Esophagus muscularis mucosa (tissue), 4 donors: Measurements from ENCODE around the gene INO80C. TPM values are rescaled to one million over a fixed set of nuclear protein-coding genes. Genes with fewer than 3 reads are reported as not detected.

Source experiments
- DNase-seq: peaks from one replicate; pipeline ENCODE4 v3.0.0-alpha.2; 2017; ENCODE audit errors: extremely low spot score
- H3K27ac ChIP-seq, 4 donors: fragments of 200-600 bp; sonication (generic); replicated peaks in 1 of 4; 1 replicate in 3 of 4; 2 replicates in 1 of 4; pipeline ENCODE4 v1.5.1; 2016 to 2019; ENCODE audit warnings: mild to moderate bottlenecking in 1 of 4
- H3K27me3 ChIP-seq, 4 donors: fragments of 200-600 bp; sonication (generic); one replicate each; pipeline versions ENCODE4 v1.5.1 to v1.6.0; 2016 to 2019
- H3K36me3 ChIP-seq, 4 donors: fragments of 200-600 bp; sonication (generic); one replicate each; pipeline ENCODE4 v1.5.1; 2016 to 2019
- H3K4me1 ChIP-seq, 4 donors: fragments of 200-600 bp; sonication (generic); one replicate each; pipeline ENCODE4 v1.5.1; 2016 to 2019
- H3K4me3 ChIP-seq, 4 donors: fragments of 200-600 bp; sonication (generic); 1 replicate in 2 of 4; 2 replicates in 2 of 4; pipeline ENCODE4 v1.5.1; 2016 to 2019; ENCODE audit warnings: mild to moderate bottlenecking in 4 of 4, moderate library complexity in 1 of 4
- H3K9me3 ChIP-seq, 4 donors: fragments of 200-600 bp; sonication (generic); 1 replicate in 3 of 4; 2 replicates in 1 of 4; pipeline ENCODE4 v1.5.1; 2016 to 2019
- EP300 ChIP-seq: sonication (generic); formaldehyde crosslinking; IDR thresholded peaks from one replicate; pipeline ENCODE4 v1.6.1; 2017; ENCODE audit warnings: antibody characterized with exemption
- POLR2A ChIP-seq: fragments of 450-650 bp; IDR thresholded peaks from one replicate; pipeline ENCODE4 v1.6.1; 2017; ENCODE audit warnings: antibody characterized with exemption, moderate library complexity, mild to moderate bottlenecking, low read depth
- POLR2AphosphoS5 ChIP-seq, 2 donors: sonication (generic); formaldehyde crosslinking; IDR thresholded peaks; one replicate each; pipeline ENCODE4 v1.6.1; 2017; ENCODE audit warnings: antibody characterized with exemption in 2 of 2
- WGBS: methylation state at CpG from one replicate; pipeline ENCODE4 v1.1.5; 2018; 5-methylcytosine and 5-hydroxymethylcytosine counted together
- intact Hi-C: fragments of 100-400 bp; cut with DNase I; formaldehyde crosslinking; loops from one replicate; pipeline ENCODE4 v1.15.1; 2023
- total RNA-seq, 4 donors: library from RNA; depleted of rRNA; stranded (reverse); fragments of >200 nt; gene quantifications; one replicate each; pipeline versions ENCODE4 v1.1.0 to v1.2.1, GENCODE V29; 2016
- TF ChIP-seq, protein P1 (sequence below), 3 experiments: fragments of 200-600 bp in 2 of 3; fragments of 450-650 bp in 1 of 3; sonication (generic) in 2 of 3; IDR thresholded peaks; one replicate each; pipeline ENCODE4 v1.5.1; 2017 to 2019; ENCODE audit warnings: antibody characterized with exemption in 3 of 3, mild to moderate bottlenecking in 2 of 3, moderate library complexity in 1 of 3

Gene INO80C
- total RNA-seq, 4 donors from 2014 or later: 4.0 to 19.5 (median 8.8) TPM

DNA sequence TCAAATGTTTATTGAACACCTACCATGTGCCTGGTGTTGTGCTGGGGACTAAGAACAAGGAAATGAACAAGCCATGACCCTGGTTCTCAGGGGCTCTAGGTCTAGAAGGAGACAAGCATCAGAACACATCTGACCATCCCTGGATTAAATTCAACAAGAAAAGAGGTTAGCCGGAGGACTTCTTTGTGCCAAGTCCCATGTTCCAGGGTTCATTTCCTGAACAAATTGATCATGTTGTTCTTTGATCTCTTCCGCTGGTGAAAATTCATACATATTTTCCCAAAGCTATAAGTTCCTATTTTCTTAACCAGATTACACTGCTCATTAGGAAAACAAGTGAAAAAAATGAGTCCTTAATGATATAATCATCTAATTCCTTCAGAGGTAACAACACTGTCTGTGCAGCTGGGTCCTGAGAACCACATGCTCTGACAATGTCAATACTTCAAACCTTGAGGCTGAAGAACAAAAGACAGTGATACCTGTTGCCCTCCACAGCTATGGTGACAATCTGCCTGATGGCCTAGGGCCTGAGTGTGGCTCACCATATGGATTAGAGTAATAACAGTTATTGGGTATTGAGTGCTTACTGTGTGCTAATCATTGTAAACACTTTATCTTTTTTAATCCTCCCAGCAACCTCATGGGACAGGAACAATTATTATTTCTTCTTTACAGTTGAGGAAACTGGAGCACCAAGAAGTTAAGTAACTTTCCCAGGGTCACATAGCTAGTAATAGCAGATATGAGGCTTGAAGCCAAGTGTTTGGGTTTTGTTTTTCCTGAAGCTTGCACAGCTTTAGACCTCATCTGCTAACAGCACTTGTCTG is 24.6 kb upstream of the INO80C start:
- Histone ChIP-seq H3K27ac (no peak overlapping the region), H3K4me3 (no peak overlapping the region), H3K4me1 (peaks cover 15 to 25% (median 18%) of the 10 kb centered on the region in 4 donors), H3K36me3 (no peaks in the 10 kb centered on the region), H3K27me3 (no peaks in the 10 kb centered on the region), H3K9me3 (no peaks in the 10 kb centered on the region)
- intact Hi-C loops: loop anchor here (10.0 kb wide), 1 partner anchor 108 kb away; no protein-coding TSS in a partner anchor
- WGBS: 87% methylated on average over 2 of the region's 2 CpGs
- DNase-seq: peak; percentile 74
- no peak for TF ChIP-seq EP300
- no peak for TF ChIP-seq POLR2AphosphoS5 (IDR thresholded peaks at IDR 0.05)
- no peak for TF ChIP-seq POLR2A
- TF ChIP-seq, protein P1, sequence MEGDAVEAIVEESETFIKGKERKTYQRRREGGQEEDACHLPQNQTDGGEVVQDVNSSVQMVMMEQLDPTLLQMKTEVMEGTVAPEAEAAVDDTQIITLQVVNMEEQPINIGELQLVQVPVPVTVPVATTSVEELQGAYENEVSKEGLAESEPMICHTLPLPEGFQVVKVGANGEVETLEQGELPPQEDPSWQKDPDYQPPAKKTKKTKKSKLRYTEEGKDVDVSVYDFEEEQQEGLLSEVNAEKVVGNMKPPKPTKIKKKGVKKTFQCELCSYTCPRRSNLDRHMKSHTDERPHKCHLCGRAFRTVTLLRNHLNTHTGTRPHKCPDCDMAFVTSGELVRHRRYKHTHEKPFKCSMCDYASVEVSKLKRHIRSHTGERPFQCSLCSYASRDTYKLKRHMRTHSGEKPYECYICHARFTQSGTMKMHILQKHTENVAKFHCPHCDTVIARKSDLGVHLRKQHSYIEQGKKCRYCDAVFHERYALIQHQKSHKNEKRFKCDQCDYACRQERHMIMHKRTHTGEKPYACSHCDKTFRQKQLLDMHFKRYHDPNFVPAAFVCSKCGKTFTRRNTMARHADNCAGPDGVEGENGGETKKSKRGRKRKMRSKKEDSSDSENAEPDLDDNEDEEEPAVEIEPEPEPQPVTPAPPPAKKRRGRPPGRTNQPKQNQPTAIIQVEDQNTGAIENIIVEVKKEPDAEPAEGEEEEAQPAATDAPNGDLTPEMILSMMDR (IDR thresholded peaks at IDR 0.05): no peak

DNA sequence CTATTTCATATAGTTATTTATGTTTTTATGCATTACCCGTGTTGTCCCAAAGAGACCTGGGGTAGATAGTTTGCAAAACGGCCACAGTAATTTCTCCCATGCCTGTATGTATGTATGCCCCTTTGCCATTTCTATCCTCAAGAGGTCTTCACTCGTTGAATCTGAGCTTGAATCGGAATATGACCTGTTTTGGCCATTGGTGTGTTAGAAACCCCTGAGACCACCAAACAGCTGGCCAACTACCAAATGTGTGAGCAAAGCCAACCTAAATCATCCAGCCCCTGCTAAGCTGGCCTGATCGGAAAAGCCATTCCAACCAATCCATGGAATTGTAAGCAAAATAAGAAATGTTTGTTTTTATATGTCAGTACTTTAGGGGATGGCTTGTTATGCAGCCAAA is 23.4 kb upstream of the INO80C start:
- Histone ChIP-seq H3K4me3 (no peak overlapping the region), H3K27me3 (no peaks in the 10 kb centered on the region), H3K9me3 (no peaks in the 10 kb centered on the region), H3K36me3 (no peaks in the 10 kb centered on the region), H3K27ac (no peak overlapping the region), H3K4me1 (peaks cover 6 to 15% (median 12%) of the 10 kb centered on the region in 4 donors)
- 89% methylated on average over 5 of the region's 5 CpGs for WGBS
- intact Hi-C loops: loop anchor here (10.0 kb wide), 1 partner anchor 106 kb away; no protein-coding TSS in a partner anchor
- peak; percentile 66 for DNase-seq
- no peak for TF ChIP-seq POLR2AphosphoS5 (IDR thresholded peaks at IDR 0.05)
- TF ChIP-seq EP300: no peak
- TF ChIP-seq, protein P1 (IDR thresholded peaks at IDR 0.05): no peak
- no peak for TF ChIP-seq POLR2A

DNA sequence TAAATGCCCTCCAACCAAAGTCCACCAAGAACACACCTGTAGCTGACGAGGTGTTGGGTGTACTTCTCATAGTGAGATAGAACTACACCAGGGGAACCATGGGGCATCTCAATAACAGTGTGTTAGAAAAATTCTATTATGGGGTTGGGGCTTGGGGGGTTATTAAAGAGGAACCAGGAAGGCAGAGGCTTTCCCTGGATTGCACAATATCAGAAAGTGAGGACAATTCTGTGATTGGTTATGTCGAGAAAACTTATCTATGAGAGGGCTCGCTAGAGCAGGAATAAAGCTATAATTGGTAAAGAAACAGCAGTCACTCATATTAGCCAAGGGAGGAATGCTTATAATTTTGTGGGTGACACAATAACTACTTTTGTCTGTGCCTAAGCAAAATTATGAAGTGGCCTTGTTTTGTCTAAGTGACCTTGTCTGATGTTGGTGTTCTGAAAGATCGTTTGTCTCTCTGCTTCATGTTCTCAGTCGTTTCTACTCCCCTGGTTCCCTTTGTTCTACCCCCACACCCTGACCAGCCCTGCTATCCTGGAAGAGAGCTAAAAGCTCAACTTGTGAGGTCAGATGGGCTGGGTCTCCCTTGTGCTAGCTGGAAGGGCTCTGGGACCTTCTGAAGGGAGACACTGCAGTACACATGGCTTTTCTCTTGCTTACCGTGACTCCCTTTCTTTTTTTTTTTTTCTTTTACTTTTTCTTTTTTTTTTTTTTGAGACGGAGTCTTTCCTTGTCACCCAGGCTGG is 21.6 kb upstream of the INO80C start:
- no peak for DNase-seq
- Histone ChIP-seq H3K27me3 (no peaks in the 10 kb centered on the region), H3K9me3 (no peaks in the 10 kb centered on the region), H3K27ac (no peak overlapping the region), H3K36me3 (no peaks in the 10 kb centered on the region), H3K4me3 (no peak overlapping the region), H3K4me1 (peaks cover 7 to 18% (median 12%) of the 10 kb centered on the region in 4 donors)
- 72% methylated on average over 7 of the region's 7 CpGs for WGBS
- intact Hi-C loops: no loop called here
- TF ChIP-seq POLR2A (no peak), POLR2AphosphoS5 (IDR thresholded peaks at IDR 0.05) (no peak), EP300 (no peak)
- TF ChIP-seq, protein P1 (IDR thresholded peaks at IDR 0.05): no peak

DNA sequence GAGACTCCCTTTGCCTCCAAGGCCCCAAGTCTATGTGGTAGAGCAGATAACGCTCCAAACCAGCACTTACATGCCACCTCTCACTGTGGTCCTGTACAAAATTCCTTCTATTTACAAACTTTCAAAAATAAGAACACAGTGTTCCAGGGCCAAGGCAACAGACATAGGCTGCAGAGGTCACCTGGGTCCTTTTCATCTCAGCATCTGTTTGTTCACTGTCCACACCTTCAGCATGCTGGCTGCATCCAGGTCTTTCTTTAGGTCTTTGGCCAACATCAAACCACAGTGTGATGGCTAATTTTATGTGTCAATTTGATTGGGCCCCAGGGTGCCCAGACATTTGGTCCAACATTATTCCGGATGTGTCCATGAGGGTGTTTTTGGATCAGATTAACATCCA is 20.0 kb upstream of the INO80C start:
- Histone ChIP-seq H3K4me3 (no peak overlapping the region), H3K9me3 (no peaks in the 10 kb centered on the region), H3K27me3 (no peaks in the 10 kb centered on the region), H3K27ac (no peak overlapping the region), H3K4me1 (peaks cover 9 to 33% (median 12%) of the 10 kb centered on the region in 4 donors), H3K36me3 (no peaks in the 10 kb centered on the region)
- WGBS: 94% methylated on average over 2 of the region's 2 CpGs
- TF ChIP-seq, protein P1 (IDR thresholded peaks at IDR 0.05): no peak
- TF ChIP-seq POLR2AphosphoS5 (IDR thresholded peaks at IDR 0.05): no peak
- TF ChIP-seq POLR2A: no peak
- no peak for TF ChIP-seq EP300
- DNase-seq: peak; percentile 88
- intact Hi-C loops: no loop called here
